NCI-H2107 (cell line): ENCODE results near the gene WNK2.

Source experiments
- DNase-seq: peaks from one replicate; lab custom pipeline; 2025; lab: John Stamatoyannopoulos, UW

WNK2 gene

DNA sequence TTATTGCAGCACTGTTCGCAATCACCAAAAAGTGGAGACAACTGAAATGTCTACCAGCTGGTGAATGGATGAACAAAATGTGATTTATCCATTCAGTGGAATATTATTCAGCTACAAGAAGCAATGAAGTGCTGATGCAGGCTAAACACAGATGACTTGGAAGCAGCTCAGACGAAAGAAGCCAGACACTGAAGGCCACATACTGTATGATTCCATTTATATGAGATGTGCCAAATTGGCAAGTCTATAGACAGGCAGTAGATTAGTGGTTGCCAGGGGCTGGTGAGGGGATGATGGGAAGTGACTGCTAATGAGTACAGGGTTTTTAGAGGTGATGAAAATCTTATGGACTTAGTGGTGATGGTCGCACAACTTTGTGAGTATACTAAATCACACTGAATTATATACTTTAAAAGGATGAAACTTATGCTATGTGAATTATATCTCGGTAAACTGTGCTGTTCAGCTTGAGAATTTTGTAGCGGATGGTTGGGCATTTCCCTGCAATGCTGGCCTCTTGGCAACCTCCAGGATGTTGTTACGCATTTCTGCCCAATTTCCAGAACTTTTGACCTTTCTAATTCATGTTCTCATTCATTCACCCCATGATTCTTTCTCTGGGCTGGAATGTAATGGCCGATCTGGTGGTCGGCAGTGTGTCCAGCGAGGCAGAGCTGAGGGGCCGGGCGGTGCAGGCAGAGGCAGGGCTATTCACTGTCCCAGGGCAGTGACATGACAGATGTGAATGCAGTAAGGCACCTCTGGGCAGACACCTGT is 22.0 kb upstream of the WNK2 start:
- no peak for DNase-seq

DNA sequence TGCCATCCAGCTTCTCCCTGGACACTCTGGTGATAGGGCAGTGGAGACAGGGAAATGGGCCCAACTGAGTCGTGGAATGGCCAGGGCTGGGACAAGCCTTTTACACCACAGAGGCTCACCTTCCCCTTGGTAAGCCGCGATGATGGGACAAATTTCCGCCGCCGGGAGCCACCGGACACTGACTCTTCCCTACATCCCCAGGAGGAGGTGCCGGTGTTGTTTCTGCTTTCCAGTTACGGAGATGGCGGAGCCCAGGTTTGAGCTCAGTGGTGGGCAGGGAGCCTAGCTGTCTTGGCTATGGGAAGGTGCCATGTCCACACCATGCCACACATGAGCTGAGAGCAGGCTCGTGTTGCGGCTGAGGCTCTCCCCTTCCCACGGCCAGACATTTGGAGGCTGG is 19.9 kb upstream of the WNK2 start:
- DNase-seq, result no peak

DNA sequence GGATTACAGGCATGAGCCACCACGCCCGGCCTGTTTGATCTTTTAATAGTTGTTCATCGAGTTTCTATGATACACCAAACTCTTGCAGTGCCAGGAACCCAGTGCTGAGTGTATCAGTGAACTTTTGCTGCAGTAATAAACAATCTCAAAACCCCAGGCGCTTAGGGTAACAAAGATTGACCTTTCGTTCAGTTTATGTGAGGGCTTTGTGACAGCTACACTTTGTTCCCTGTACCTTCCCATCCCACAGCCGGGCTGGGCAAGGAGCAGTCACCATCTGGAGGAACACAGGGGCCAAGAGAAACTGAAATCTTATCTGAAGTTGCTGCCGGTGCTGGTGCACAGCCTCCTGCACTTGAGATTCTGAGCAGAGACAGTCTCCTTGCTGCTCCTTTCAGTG is 17.2 kb upstream of the WNK2 start:
- no peak for DNase-seq

DNA sequence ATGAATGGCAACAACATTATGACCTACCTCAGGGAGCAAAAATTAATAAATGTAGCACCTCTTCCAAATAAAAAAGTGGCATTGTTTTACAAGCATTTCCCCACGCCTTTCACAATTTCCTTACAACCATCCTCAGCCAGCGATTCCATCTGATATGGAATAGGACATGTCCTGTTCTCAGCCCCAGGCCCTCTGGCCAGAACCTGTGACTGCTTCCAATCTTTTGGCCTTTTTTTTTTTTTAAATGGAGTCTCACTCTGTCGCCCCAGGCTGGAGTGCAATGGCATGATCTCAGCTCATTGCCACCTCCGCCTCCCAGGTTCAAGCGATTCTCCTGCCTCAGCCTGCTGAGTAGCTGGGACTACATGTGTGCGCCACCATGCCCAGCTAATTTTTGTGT is 16.8 kb upstream of the WNK2 start:
- DNase-seq, result no peak

DNA sequence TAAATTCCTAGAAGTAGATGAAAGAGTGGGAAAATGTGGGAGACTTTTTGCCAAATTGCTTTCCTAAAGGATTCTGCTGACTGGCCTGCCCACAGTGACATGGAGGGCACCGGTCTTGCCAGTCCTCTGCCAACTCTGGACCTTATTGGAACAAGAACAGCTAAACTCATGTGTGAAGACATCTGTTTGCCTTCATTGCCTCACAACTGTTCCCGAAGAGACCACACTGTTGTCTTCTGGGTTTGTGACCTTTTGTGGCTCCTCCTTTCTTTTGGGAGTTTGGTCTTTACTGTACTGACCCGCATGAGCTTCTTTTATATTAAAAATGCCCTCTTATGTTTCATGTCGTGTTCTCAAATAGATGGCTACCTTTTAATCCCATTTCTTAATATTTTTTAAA is 16.1 kb upstream of the WNK2 start:
- no peak for DNase-seq

DNA sequence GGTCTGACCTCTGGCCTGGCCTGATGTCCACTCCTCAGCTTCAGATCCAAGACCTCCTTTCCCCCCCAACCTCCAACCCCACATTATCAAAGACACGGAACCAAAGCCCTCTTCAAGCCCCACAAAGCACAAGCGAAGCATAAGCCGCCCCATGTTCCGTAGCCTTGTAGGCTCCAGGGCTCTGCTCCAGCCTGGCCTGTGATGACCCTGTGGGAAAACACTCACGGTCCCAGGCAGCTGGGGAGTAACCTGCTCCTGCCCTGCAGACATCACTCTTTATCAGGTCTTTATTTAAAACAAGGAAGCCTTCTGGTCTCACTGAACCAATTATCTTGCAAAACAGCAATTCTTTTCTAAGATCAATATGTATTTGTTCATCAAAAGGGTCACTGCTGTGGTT is 15.4 kb upstream of the WNK2 start:
- DNase-seq, result no peak

DNA sequence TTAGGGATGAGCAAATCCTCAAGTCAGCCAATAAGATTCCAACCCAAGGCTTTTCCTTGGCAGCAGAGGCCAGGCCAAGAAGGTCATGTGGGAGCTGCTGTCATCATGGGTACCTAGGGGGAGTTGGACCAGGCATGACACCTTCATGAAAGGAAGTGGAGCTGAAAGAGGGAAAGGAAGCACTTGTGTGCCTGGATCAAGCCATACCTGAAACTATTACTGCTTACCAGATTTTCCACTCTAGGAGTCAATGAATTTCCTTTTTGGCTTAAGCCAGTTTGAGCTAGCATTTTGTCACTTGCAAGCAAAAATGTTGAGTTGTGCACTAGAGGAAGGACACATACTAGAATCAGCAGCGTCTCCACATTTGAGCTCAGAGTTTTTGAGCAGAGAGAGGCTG is 14.5 kb upstream of the WNK2 start:
- no peak for DNase-seq

DNA sequence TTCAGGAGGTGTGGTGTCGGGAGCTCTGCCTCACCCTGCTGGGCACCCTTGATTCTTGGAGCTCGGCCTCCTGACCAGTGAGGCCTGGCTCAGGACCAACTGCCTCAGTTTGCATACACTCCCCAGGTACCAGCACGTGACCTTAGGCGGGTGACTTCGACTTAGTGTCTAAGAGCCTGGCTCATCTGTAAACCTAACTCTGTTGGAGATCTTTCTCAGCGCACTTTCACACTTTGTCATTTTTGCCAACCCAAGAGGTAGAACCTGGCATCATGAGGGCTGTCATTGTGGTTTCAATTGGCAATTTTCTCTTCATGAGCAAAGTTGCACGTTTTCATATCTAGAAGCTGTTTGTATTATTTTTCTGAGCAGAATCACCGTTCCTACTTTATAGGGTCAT is 13.4 kb upstream of the WNK2 start:
- DNase-seq, result no peak

DNA sequence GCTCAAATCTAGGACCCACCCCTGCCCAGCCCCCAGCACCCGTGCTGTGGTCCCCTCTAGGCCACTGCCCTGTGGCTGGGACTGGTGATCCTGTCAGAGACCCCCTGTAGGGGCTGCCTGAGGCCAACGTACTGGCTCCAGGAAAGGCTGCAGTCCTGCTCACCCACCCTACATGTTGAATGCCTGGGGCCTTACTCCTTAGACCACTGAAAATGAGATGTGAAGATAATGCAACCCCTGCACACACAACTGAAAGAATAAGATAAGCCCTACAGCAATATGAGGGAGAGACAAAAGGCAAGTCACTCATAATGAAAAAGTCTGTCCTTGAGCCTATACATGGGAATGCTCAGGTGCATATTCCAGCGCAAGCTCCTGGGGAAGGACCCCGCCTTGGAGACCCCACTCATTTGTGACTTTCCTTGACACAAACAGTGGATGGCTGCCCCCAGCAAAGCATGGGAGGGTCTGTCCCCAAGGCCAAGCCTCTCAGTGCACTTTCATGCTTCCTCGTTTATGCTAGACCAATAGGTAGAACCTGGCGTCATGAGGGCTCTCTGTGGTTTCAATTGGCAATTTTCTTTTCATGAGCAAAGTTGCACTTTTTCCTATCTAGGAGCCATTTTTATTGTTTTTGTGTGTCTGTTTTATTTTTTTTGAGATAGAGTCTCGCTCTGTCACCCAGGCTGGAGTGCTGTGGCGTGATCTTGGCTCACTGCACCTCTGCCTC is 12.5 kb upstream of the WNK2 start:
- DNase-seq, result no peak

DNA sequence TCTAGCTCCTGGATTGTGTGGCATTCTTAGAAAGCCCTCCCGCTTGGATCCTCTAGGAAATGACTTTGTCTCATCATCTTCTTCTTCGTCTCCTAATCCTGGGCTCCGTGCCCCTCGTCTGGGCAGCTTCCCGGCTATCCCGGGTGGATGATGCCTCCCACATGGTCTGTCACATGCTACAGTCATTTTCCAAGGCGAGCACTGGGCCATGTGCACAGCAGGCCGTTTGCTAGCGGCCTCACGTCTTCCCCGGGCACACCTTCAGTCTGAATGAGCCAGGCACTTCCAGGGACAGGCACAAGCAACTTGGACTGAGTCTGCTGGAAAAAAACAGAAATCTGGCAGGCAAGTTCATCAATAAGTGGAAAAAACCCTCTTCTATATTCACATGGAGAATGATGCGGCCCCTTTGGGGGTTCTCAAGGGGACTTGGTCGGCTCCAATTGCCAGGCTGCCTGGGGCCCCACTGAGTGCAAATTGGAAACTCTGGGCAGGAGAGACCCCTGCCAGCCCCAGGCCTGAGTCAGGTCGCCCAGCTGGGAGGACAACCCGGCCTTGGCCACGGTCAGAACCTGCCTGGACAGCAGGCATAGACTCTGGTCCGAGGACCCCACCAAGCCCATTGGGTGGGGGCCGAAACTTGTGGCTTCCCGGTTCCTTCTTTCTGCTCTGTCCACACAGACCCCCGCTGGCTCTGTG is 11.1 kb upstream of the WNK2 start:
- no peak for DNase-seq

DNA sequence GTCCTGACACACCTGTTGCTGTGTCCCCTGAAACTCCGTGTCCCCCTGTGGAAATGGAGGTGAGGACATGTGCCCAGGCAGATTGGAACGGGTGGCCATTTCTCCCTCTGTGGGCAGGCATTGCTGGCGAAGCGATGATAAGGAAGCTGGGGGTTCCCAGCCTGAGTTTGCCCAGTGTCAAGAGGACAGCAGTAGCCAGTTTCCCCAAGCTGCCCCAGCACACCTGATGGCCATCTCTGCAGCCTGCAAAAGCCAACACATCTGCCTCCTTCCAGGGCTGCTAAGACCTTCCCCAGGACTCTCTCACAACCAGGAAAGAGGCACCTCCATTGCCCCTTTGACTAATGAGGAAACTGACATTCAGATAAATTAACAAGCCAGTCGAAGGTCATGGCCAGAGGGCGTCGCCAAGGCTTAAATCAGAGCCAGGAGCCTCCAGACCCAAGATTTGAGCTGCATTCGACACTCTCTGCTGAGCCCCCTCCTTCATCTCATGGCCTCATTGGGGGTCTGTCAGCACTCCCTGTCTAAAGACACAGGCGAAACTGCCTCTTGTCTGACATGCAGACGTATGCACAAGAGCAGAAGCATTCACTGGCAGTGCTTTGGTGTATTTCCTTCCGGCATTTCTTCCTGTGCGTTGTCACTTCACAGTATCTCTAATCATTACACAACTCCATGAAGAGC is 10.4 kb upstream of the WNK2 start:
- no peak for DNase-seq

DNA sequence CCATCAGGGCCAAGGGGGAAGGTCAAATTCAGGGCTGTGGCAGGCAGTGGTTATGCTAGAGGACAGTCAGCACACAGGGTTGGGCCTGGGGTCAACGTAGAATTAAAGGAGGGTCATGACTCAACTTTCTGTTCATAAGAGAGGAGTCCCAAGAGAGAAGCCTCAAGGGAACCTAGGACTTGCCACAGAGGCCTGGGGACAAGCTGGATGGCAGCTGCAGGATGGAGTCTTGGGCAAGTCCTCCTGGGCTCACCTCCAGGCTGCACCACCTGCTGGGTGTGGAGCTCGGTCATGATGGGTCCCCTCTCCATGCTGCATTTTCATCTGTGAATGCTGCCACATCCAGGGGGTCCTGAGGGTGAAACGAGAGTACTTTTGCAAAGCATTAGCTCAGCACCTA is 9.0 kb upstream of the WNK2 start:
- DNase-seq, result no peak

DNA sequence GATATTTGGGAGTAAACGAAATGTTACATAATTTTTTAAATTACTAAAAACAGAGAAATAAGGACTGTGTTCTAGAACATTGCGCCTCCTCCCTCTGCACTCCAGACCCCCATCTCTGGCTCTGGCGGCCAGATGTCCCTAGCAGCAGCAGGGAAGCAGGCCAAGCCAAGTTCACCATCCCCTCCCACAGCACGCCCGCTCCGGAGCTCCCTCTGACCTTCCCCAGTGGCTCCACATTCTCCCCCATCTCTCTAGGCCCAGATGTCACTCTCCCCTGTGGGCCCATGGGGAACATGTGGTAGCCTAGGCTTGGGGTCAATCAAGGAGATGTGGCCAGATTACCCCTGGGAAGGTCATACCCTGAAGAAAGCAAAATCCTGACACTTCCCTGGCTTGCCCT is 6.3 kb upstream of the WNK2 start:
- no peak for DNase-seq

DNA sequence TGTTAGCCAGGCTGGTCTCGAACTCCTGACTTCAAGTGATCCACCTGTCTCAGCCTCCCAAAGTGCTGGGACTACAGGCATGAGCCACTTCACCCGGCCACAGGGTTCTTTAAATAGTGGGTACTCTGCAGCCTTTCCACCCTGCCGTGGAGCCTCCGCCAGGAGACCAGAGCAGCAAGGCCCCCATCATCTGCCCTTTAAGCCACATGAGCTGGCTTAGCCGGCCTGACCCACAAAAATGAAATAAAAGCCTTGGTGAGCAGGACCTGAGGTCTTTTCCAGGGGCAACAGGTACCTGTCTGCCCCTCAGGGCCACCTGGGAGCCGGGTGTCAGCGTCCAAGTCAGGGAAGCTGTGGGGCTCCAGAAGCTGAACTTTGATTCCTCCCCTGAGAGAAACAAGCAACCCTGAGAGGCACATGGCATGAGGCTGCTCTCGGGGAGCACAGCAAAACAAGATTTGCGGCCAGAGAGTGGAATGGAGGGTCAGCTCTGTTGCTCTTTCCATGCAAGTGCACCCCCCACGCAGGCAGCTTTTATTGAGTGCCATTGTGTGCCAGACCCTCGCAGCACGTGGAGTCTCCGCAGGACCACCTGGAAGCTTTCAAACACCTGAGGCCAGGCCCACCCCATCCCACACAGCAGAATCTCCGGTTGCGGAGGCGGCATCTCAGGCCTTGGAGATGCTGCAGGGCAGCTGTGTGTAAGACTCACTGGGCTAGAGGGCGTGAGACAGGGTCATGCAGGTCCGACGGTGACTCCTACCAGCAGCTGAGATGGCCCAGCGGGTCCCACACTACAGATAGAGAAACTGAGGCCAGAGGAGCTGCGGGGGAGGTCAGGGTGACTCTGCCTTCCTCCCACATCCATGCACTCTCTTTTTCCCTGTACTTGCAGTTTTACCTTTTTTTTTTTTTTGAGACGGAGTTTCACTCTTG is 4.8 kb upstream of the WNK2 start:
- DNase-seq, result no peak

DNA sequence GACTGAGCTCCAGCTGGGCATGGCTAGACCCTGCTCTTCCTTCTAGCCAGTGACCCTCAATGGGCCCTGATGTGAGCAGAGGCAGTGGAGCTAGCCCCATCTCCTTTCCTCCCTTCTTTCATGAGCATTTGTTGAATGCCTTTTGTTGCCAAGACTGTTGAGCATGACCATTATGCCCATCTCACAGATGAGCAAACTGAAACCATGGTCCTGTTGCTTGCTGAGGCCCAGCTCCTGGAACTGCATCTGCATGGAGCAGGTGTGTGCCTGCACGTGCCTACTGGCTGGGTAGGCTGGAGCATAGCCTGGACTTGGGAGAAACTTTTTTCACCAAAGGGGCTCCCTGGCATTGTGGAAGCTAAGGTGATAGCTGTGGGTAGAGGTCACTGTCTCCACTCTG is 3.0 kb upstream of the WNK2 start:
- no peak for DNase-seq

DNA sequence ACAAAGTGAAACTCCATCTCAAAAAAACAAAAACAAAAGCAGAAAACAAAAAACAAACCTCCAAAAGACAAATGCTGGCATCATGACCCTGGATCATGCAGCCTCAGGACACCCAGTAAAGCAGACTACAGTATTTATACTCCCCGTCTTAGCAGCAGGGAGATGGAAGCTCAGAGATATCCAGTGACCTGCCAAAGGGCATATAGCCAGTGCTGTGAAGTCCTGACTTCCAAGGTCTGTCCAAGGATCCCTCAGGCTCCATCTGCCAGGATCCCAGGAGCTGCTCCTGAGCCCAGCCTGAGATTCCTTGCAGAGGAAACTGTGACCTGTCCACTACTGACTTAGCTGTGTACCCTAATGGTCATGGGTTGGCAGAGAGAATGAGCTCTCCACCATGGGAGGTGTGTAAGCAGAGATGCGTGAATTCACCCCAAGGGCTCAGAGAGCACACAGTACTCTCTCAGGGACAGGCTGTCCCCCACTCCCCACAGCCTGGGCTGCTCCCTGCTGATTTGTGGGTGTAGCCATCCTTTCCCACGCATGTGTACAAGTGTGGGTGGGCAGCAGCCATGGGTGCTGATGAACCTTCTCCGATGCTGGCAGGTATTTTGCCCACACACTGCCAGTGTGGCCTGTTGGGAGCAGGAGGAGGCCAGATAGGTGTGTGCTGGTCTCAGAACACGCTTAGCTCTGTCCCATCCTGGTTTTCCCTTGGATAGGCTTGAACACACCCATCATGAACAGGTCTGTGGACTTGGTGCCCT is 2.1 kb upstream of the WNK2 start:
- no peak for DNase-seq

DNA sequence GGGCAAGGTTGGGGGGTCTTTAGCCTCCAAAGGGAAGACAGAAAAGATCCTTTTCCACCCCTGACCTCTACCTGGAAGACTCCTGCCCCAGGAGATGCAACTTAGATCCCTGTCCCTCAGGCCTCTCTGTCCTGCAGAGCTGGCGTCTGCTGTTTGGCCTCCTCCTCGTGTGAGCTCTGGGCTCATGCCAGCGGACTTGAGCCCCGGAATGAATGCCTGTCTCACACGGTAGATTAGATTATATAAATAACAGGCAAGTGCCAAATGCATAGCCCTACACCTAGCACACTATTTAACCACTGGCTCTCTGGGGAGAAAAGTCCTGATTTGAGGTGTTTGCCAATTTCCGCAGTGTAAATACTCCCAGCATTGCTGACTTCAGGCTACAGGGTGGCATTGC is 1.4 kb upstream of the WNK2 start:
- DNase-seq, result no peak

DNA sequence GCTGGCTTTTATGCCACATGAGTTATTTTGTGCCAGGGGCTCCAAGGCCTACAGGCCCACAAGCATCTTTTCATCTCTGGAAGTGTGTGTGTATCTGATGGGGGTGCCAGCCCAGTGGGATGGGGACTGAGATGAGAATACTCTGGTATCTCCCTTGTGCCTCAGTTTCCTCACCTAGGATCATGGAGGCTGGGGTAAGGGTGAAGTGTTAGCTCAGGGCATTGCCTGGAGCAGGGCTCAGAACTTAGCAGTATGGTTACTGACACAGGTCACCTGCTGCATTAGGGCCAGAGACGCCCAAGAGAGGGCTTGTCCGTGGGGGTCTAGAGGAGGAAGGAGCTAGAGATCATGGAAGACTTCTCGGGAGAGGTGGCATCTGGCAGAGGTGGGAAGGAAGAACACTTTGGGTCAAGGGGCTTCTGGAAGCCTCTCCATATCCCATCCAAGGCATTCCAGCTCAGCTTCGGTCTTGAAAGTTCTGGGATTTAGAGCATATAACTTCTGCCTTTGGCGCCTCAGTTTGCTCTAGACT is 742 bp upstream of the WNK2 start:
- no peak for DNase-seq

DNA sequence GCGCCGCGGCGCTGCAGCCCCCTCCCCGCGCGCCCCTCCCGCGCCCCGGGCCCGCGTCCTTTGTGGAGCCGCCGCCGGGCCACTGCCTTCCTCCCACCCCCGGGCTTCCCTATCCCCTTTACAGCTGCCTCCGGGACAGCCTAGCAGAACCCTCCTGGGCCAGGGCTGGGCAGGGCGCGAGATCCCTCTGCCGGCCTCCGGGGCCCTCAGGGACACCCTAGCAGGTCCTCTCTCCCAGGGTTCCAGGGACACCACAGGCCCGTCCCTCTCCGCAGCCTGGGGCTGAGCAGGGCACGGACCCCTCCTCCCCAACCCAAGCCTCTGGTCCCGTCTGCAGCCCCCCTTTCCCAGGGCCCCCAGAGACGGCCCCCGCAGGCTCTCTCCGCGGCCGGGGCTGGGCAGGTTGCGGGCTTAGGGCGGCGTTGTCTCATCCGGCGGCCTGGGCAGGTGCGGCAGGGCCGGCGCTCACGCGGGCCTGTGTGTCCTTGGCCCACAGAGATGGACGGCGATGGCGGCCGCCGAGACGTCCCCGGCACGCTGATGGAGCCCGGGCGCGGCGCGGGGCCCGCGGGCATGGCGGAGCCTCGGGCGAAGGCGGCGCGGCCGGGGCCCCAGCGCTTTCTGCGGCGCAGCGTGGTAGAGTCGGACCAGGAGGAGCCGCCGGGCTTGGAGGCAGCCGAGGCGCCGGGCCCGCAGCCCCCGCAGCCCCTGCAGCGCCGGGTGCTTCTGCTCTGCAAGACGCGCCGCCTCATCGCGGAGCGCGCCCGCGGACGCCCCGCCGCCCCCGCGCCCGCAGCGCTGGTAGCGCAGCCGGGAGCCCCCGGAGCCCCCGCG is 710 bp downstream of the WNK2 start:
- no peak for DNase-seq
